H54 (cell line): ENCODE data around the gene XBP1.
"Not testable (repeated sequence)": the region's sequence is repeated elsewhere in the genome, so short reads cannot be mapped to it uniquely, and the experiment has no call there.

Experiments used
- DNase-seq: peaks from one replicate; pipeline ENCODE4 v3.0.0; 2011; ENCODE audit warnings: low spot score, mixed read lengths; ENCODE audit not compliant: insufficient read length
- FAIRE-seq: peaks from 3 replicates; lab custom pipeline; 2011; peaks lifted over from hg19 to GRCh38; lab: Jason Lieb, UNC
- POLR2A ChIP-seq: IDR thresholded peaks from 2 replicates; pipeline ENCODE4 v1.6.1; 2011; ENCODE audit warnings: low read depth, mild to moderate bottlenecking, low read length

XBP1 gene

GRCh38 chr22:28759861-28760560 lies 40.4 kb downstream of the XBP1 start:
- FAIRE-seq (no peak), DNase-seq (no peak)
- TF ChIP-seq POLR2A, result no peak

DNA sequence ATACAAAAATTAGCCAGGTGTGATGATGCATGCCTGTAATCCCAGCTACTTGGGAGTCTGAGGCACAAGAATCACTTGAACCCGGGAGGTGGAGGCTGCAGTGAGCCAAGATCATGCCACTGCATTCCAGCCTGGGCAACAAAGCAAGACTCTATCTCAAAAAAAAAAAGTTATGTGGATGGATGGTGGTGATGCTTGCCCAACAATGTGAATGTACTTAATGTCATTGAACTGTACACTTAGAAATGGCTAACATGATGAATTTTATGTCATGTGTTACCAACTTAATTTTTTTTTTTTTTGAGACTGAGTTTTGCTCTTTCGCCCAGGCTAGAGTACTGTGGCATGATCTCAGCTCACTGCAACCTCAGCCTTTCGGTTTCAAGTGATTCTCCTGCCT lies 45.9 kb downstream of the XBP1 start:
- not testable (repeated sequence) for FAIRE-seq, DNase-seq

GRCh38 chr22:28750471-28750881 lies 49.9 kb downstream of the XBP1 start:
- no peak for DNase-seq

More at GRCh38 chr22:28750471-28750881, 49.9 kb downstream of the XBP1 start:
- no peak for FAIRE-seq
- no peak for TF ChIP-seq POLR2A
